Measurements from ENCODE around the gene MRGPRD.

MRGPRD gene

GRCh38 chr11:68930991-68931855 is 49.6 kb downstream of the MRGPRD start:
- DNase-seq: no peak

All from KG1 (cell line).